HepG2 (cell line): ENCODE data around the gene TRAF5. TPM values are rescaled to one million over a fixed set of nuclear protein-coding genes. Genes with fewer than 3 reads are reported as not detected.

Source experiments
- ARID4A ChIP-seq: sonication (generic); formaldehyde crosslinking; IDR thresholded peaks from 2 replicates; pipeline ENCODE4 v1.5.0; 2020; ENCODE audit warnings: mild to moderate bottlenecking, missing genetic modification reagents, borderline replicate concordance
- BCLAF1 ChIP-seq: fragments of 450-650 bp; IDR thresholded peaks from 2 replicates; pipeline ENCODE4 v1.6.1; 2017; ENCODE audit warnings: mild to moderate bottlenecking
- CREB3 ChIP-seq: sonication (generic); formaldehyde crosslinking; IDR thresholded peaks from 2 replicates; pipeline ENCODE4 v1.5.0; 2020; ENCODE audit warnings: missing genetic modification reagents
- FOXA1 ChIP-seq, 2 experiments: fragments of 450-650 bp in 1 of 2; sonication (generic) in 1 of 2; formaldehyde crosslinking in 1 of 2; IDR thresholded peaks; 2 replicates each; pipeline versions ENCODE4 v1.4.0 to v1.6.1; 2016 to 2020; ENCODE audit warnings: missing genetic modification reagents in 1 of 2
- NR1H2 ChIP-seq: sonication (generic); formaldehyde crosslinking; IDR thresholded peaks from 2 replicates; pipeline ENCODE4 v1.8.1; 2022; ENCODE audit warnings: low read depth, missing genetic modification reagents, borderline replicate concordance
- RELA ChIP-seq: sonication (generic); formaldehyde crosslinking; IDR thresholded peaks from 2 replicates; pipeline ENCODE4 v1.4.0; 2020; ENCODE audit warnings: missing genetic modification reagents
- RERE ChIP-seq: IDR thresholded peaks from 2 replicates; pipeline ENCODE4 v1.6.1; 2016; ENCODE audit warnings: low read depth, missing genetic modification reagents, missing compliant biosample characterization
- SP5 ChIP-seq: IDR thresholded peaks from 2 replicates; pipeline ENCODE4 v1.6.1; 2016; ENCODE audit warnings: low read depth, borderline replicate concordance
- ZC3H13 ChIP-seq: sonication (generic); formaldehyde crosslinking; IDR thresholded peaks from 2 replicates; pipeline ENCODE4 v1.8.1; 2023; ENCODE audit warnings: mild to moderate bottlenecking, missing genetic modification reagents, moderate library complexity
- ZNF180 ChIP-seq: sonication (generic); formaldehyde crosslinking; IDR thresholded peaks from 2 replicates; pipeline ENCODE4 v1.4.0; 2020; ENCODE audit warnings: low read depth, missing genetic modification reagents, borderline replicate concordance
- ZNF414 ChIP-seq: sonication (generic); formaldehyde crosslinking; IDR thresholded peaks from 2 replicates; pipeline ENCODE4 v1.5.0; 2020; ENCODE audit warnings: missing genetic modification reagents
- ZNF432 ChIP-seq: sonication (generic); formaldehyde crosslinking; IDR thresholded peaks from 2 replicates; pipeline ENCODE4 v1.5.0; 2020; ENCODE audit warnings: missing genetic modification reagents, mild to moderate bottlenecking, borderline replicate concordance
- ZNF883 ChIP-seq: sonication (generic); formaldehyde crosslinking; IDR thresholded peaks from 2 replicates; pipeline ENCODE4 v1.5.1; 2020; ENCODE audit warnings: mild to moderate bottlenecking, missing genetic modification reagents; ENCODE audit errors: not compliant biosample characterization
- polyA plus RNA-seq, 8 experiments: library from polyadenylated mRNA; depleted of rRNA in 3 of 8; stranded (reverse) in 7 of 8; unstranded in 1 of 8; fragments of >200 nt; fragmentation: Illumina TruSeq in 4 of 8; extraction: Trizol in 4 of 8; gene quantifications; 2 replicates each; pipeline versions ENCODE4 v1.2.1 to v1.2.3, GENCODE V29; 2011 to 2016; ENCODE audit warnings: low read depth in 4 of 8, missing spikeins in 1 of 8, mixed read lengths in 1 of 8; ENCODE audit not compliant: insufficient read depth in 1 of 8
- total RNA-seq, 5 experiments: library from RNA; depleted of rRNA; stranded (reverse); fragments of >200 nt; fragmentation: Illumina TruSeq; extraction: Trizol; gene quantifications; 2 replicates each; pipeline ENCODE4 v1.2.3, GENCODE V29; 2016; ENCODE audit warnings: low read depth in 1 of 5

The TRAF5 gene
- total and polyA plus RNA-seq, 2 of the 13 experiments (the other 11 are each of a cell fraction or from before 2014, with no cell fraction given): 0.27 to 1.6 TPM

- TF ChIP-seq BCLAF1 (no peak), ZC3H13 (CRISPR knock-in tag) (peak; percentile 71; the same call in 1 of the 2 replicates), ZNF180 (CRISPR knock-in tag) (0 out of 2 replicates have a peak, but pooled peaks have one; percentile 28), RERE (no peak), ZNF883 (CRISPR knock-in tag) (peak; percentile 86), NR1H2 (CRISPR knock-in tag) (no peak), ZNF414 (CRISPR knock-in tag) (no peak), FOXA1 (IDR thresholded peaks at IDR 0.05) (no peak), FOXA1 (CRISPR knock-in tag; IDR thresholded peaks at IDR 0.05) (no peak), RELA (CRISPR knock-in tag) (no peak), SP5 (CRISPR knock-in tag) (0 out of 2 replicates have a peak, but pooled peaks have one; percentile 34), ZNF432 (CRISPR knock-in tag) (no peak), CREB3 (CRISPR knock-in tag) (no peak), ARID4A (peak; percentile 77; the same call in 1 of the 2 replicates)
These were observed 56.3 kb downstream of the TRAF5 start (continued) for GRCh38 chr1:211382714-211383480.
